ENCODE results near the gene HTR3A. TPM values are rescaled to one million over a fixed set of nuclear protein-coding genes. Genes with fewer than 3 reads are reported as not detected.

The HTR3A gene
- total and polyA plus RNA-seq, 11 donors, result 0.15 to 0.23 TPM; not detected in 9

Other genes starting within 250 kb of the HTR3A start
- 10 to 100 TPM in 3 of 9 donors, 1 to 10 TPM in 6; 7.5 to 11.9 (median 9.8) TPM for gene ZW10, start 201.4 kb upstream of the HTR3A start, total RNA-seq
- 10 to 100 TPM in 1 of 2 donors, 1 to 10 TPM in 1; 2.2 to 12.0 TPM for gene ZW10, start 201.4 kb upstream of the HTR3A start, polyA plus RNA-seq
- not detected for gene CLDN25, start 195.3 kb upstream of the HTR3A start, total RNA-seq
- not detected for gene CLDN25, start 195.3 kb upstream of the HTR3A start, polyA plus RNA-seq
- gene USP28, start 99.5 kb upstream of the HTR3A start, total RNA-seq, result 100 to 1,000 TPM in 8 of 9 donors, 10 to 100 TPM in 1; 86.7 to 172 (median 124) TPM
- 10 to 100 TPM; 28.8 to 86.5 TPM for gene USP28, start 99.5 kb upstream of the HTR3A start, polyA plus RNA-seq
- not detected for gene HTR3B, start 70.3 kb upstream of the HTR3A start, total RNA-seq
- gene HTR3B, start 70.3 kb upstream of the HTR3A start, polyA plus RNA-seq, result not detected
- gene ZBTB16, start 84.6 kb downstream of the HTR3A start, total RNA-seq, result 100 to 1,000 TPM in 2 of 9 donors, 10 to 100 TPM in 7; 15.3 to 130 (median 62.8) TPM
- 10 to 100 TPM; 44.0 to 86.1 TPM for gene ZBTB16, start 84.6 kb downstream of the HTR3A start, polyA plus RNA-seq